ENCODE data around the gene RNPS1. TPM values are rescaled to one million over a fixed set of nuclear protein-coding genes. Genes with fewer than 3 reads are reported as not detected.
A peak's percentile ranks its signal among the peaks of the same experiment; 100 is the strongest.

RNPS1 gene
- total and polyA plus RNA-seq, 2 donors (not counting 3 experiments of a cell fraction or from before 2014, with no cell fraction given), result 206 to 209 TPM

GRCh38 chr16:2212362-2213324, 55.3 kb downstream of the RNPS1 start:
- Histone ChIP-seq H3K4me3 (replicated peaks in 1 of 3; ENCODE audit: insufficient read depth in 1 of 3, low read depth in 1 of 3, low read length in 3 of 3) (peak overlapping the region in 2 of 3 experiments; percentile 58 to 74), H3K9ac (replicated peaks; ENCODE audit: extremely low read depth, insufficient read depth, low read length) (peak overlapping the region; percentile 29), H3K9me3 (replicated peaks; ENCODE audit: control insufficient read depth, insufficient read depth, low read length) (no peaks in the 10 kb centered on the region), H3K36me3 (ENCODE audit: control insufficient read depth in 2 of 2, extremely low read depth in 1 of 2, insufficient read depth in 2 of 2, low read length in 2 of 2) (peaks cover 0 to 15% of the 10 kb centered on the region in 2 experiments), H3K9me1 (replicated peaks; ENCODE audit: control insufficient read depth, extremely low read depth, insufficient read depth, low read length) (no peaks in the 10 kb centered on the region), H3K27ac (ENCODE audit: insufficient read depth, low read depth, low read length) (no peak overlapping the region), H3K79me2 (ENCODE audit: control insufficient read depth, insufficient read depth, low read length) (peaks cover 25% of the 10 kb centered on the region), H3K27me3 (ENCODE audit: control insufficient read depth in 2 of 2, insufficient read depth in 2 of 2, low read length in 2 of 2) (no peaks in the 10 kb centered on the region), H4K20me1 (replicated peaks; ENCODE audit: control insufficient read depth, extremely low read depth, insufficient read depth, low read length) (no peaks in the 10 kb centered on the region), H3K4me2 (ENCODE audit: insufficient read depth, low read length) (peak overlapping the region; percentile 86), H3K4me1 (ENCODE audit: control insufficient read depth, extremely low read depth, insufficient read depth, low read length) (peaks cover 15% of the 10 kb centered on the region), H2AFZ (ENCODE audit: low read depth, low read length) (no peak overlapping the region)
- FAIRE-seq (peak; percentile 54), DNase-seq (ENCODE audit: low read depth, low spot score) (no peak)
- dilution Hi-C loops (cut with MboI; ENCODE audit: extremely low pct_ligation_motif_present, low sequenced_read_pairs) (no loop called here), intact Hi-C loops (cut with micrococcal nuclease) (no loop called here)
- ChIA-PET POLR2A (interaction anchor here (2.1 kb wide), 1 partner anchor 57 kb away, joined by 9 read pairs; the partner anchor contains the start of gene TRAF7), CTCF (no interaction called here)
- BruUV-seq (replicated peaks), result no TSS peak
- peak; percentile 41 for TF ChIP-seq POLR2AphosphoS5 (IDR thresholded peaks at IDR 0.05; ENCODE audit: insufficient read depth, low read depth, low read length)
- no peak for TF ChIP-seq CTCF (IDR thresholded peaks at IDR 0.05; ENCODE audit: extremely low read depth in 1 of 2, insufficient read depth in 1 of 2, low read depth in 1 of 2, low read length in 2 of 2)
- peak; percentile 23 for TF ChIP-seq POLR2A (IDR thresholded peaks at IDR 0.05; ENCODE audit: low read depth, low read length)
- no peak for TF ChIP-seq FOS (IDR thresholded peaks at IDR 0.05; ENCODE audit: borderline replicate concordance, insufficient read depth, low read length)
- no peak for TF ChIP-seq MYC (IDR thresholded peaks at IDR 0.05; ENCODE audit: low read depth, low read length)
- TF ChIP-seq EZH2 (IDR thresholded peaks at IDR 0.05; ENCODE audit: borderline replicate concordance, low read depth, low read length, severe bottlenecking), result no peak
- no peak for TF ChIP-seq GATA2 (IDR thresholded peaks at IDR 0.05; ENCODE audit: insufficient read depth, insufficient read length, low read depth, low read length)
- no peak for TF ChIP-seq JUN (IDR thresholded peaks at IDR 0.05; ENCODE audit: borderline replicate concordance, insufficient read depth, insufficient read length, low read depth)
- TF ChIP-seq, protein P1, sequence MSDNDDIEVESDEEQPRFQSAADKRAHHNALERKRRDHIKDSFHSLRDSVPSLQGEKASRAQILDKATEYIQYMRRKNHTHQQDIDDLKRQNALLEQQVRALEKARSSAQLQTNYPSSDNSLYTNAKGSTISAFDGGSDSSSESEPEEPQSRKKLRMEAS (IDR thresholded peaks at IDR 0.05; ENCODE audit: insufficient read depth, insufficient read length), result no peak

Measured in endothelial cell of umbilical vein (primary cell).